Heart right ventricle (tissue), 16 donors: Measurements from ENCODE around the gene RBM33. TPM values are rescaled to one million over a fixed set of nuclear protein-coding genes. Genes with fewer than 3 reads are reported as not detected.

Experiments
- ATAC-seq, 8 donors: fragments of 200-7000 bp; cut with Tn5 transposase; one replicate each; pipeline ENCODE4 v1.9.1; 2020; ENCODE audit warnings: mild to moderate bottlenecking in 8 of 8, moderate library complexity in 8 of 8, moderate number of reproducible peaks in 1 of 8
- DNase-seq, 2 donors: peaks; one replicate each; pipeline ENCODE4 v3.0.0-alpha.2; 2020
- H3K27ac ChIP-seq, 10 donors: fragments of 200-600 bp; sonication (generic) in 2 of 10; one replicate each; pipeline versions ENCODE4 v1.5.0 to v1.8.0; 2020 to 2022; ENCODE audit warnings: mild to moderate bottlenecking in 3 of 10
- H3K27me3 ChIP-seq, 7 donors: fragments of 200-600 bp; one replicate each; pipeline ENCODE4 v1.8.0; 2021 to 2022; ENCODE audit warnings: mild to moderate bottlenecking in 2 of 7
- H3K36me3 ChIP-seq, 9 donors: fragments of 200-600 bp; sonication (generic) in 1 of 9; one replicate each; pipeline versions ENCODE4 v1.5.0 to v1.8.0; 2020 to 2022; ENCODE audit warnings: mild to moderate bottlenecking in 2 of 9
- H3K4me1 ChIP-seq, 9 donors: fragments of 200-600 bp; sonication (generic) in 1 of 9; one replicate each; pipeline versions ENCODE4 v1.5.0 to v1.8.0; 2020 to 2022; ENCODE audit warnings: mild to moderate bottlenecking in 4 of 9
- H3K4me3 ChIP-seq, 10 donors: fragments of 200-600 bp; sonication (generic) in 2 of 10; one replicate each; pipeline versions ENCODE4 v1.5.0 to v1.8.0; 2020 to 2022; ENCODE audit warnings: mild to moderate bottlenecking in 7 of 10, moderate library complexity in 2 of 10
- H3K9me3 ChIP-seq, 11 donors: fragments of 200-600 bp in 10 of 11; sonication (generic) in 2 of 11; one replicate each; pipeline versions ENCODE4 v1.5.0 to v1.8.0; 2013 to 2022; ENCODE audit warnings: mild to moderate bottlenecking in 2 of 11, control low read depth in 1 of 11, moderate library complexity in 1 of 11
- CTCF ChIP-seq, 9 donors: fragments of 200-600 bp; sonication (generic) in 2 of 9; IDR thresholded peaks; one replicate each; pipeline versions ENCODE4 v1.5.0 to v1.8.0; 2021 to 2022; ENCODE audit warnings: antibody characterized with exemption in 9 of 9, mild to moderate bottlenecking in 5 of 9, moderate library complexity in 1 of 9
- WGBS, 2 donors: extraction: QIAGEN DNeasy Blood & Tissue Kit; methylation state at CpG; one replicate each; pipeline ENCODE4 v1.1.7; 2013; ENCODE audit warnings: inconsistent platforms in 1 of 2; 5-methylcytosine and 5-hydroxymethylcytosine counted together
- intact Hi-C, 10 donors: fragments of 100-400 bp; cut with DNase I; formaldehyde crosslinking; loops; one replicate each; pipeline versions ENCODE4 v1.11.1 to v1.14.2; 2022
- polyA plus RNA-seq, 2 donors: library from polyadenylated mRNA; stranded (reverse); fragments of 200-250 nt; gene quantifications; one replicate each; pipeline ENCODE4 v1.2.3, GENCODE V29; 2013
- total RNA-seq, 10 donors: library from RNA; stranded (reverse); fragmentation: NEBNext Ultra II Directional in 3 of 10; extraction: Animal tissue kit (Norgen Biotek cat#: 25700) in 3 of 10; gene quantifications; one replicate each; pipeline versions ENCODE4 v1.2.1 to v1.2.4, GENCODE V29; 2021 to 2023
- donor health status: Arrhythmogenic right ventricular cardiomyopathy.
- donor health status: ischemic (EF 13 %, LVEDD 7.1; RV severe dilation, severe dysfunction).
- donor health status: healthy with polysubstance abuse.
- donor health status: DM: no; HTN: yes; CAD: no.
- donor health status: DM: no; HTN: no; CAD: no.
- donor health status: ischemic (EF 25% LVEDD 6.9; RV normal size, moderate dysfunction).
- donor health status: ischemic (EF 25% LVEDD 5.7; RV mildly dilated, moderate dysfunction).
- donor health status: healthy.
- donor health status: DM: yes; HTN: yes; CAD: no.
- donor health status: Ischemic cardiomyopathy.
- donor health status: ischemic (EF 35%, LVEDD 5.7; RV mildly dilated, moderate dysfunction).
- donor health status: nonischemic (EF 11% LVEDD 7.7; RV severe dilation, severe dysfunction).
- donor health status: DM: yes; HTN: yes; CAD: no.
- donor health status: PGD.
- donor health status: ischemic (EF 29% LVEDD 5.4; RV normal size, mild dysfunction).
- donor health status: nonischemic (EF 23%, LVEDD 6.1; RV moderate dilation, normal function).

The RBM33 gene
- total and polyA plus RNA-seq, 12 donors, result 9.5 to 44.6 (median 35.7) TPM

GRCh38 chr7:155800741-155801267, 156.3 kb downstream of the RBM33 start:
- H3K9me3 ChIP-seq, result no peaks in the 10 kb centered on the region
- TF ChIP-seq CTCF (IDR thresholded peaks at IDR 0.05), result no peak
- no peaks in the 10 kb centered on the region for H3K36me3 ChIP-seq
- intact Hi-C loops, result loop anchor here in 2 of 10 donors (5.0 to 10.0 kb wide), 2 partner anchors 676 to 1014 kb away; no protein-coding TSS in a partner anchor
- H3K27me3 ChIP-seq, result peaks cover 39 to 99% (median 97%) of the 10 kb centered on the region in 7 donors
- H3K4me3 ChIP-seq, result no peak overlapping the region
- ATAC-seq (no peak), DNase-seq (no peak)
- H3K27ac ChIP-seq, result no peak overlapping the region
- H3K4me1 ChIP-seq, result peaks cover 0 to 37% (median 29%) of the 10 kb centered on the region in 9 donors
- 84 to 86% methylated on average over 16 of the region's 16 CpGs for WGBS, 2 donors

GRCh38 chr7:155802291-155802690, 157.8 kb downstream of the RBM33 start:
- Histone ChIP-seq H3K4me1 (peaks cover 0 to 42% (median 31%) of the 10 kb centered on the region in 9 donors), H3K36me3 (no peaks in the 10 kb centered on the region), H3K27ac (no peak overlapping the region), H3K4me3 (no peak overlapping the region), H3K9me3 (no peaks in the 10 kb centered on the region), H3K27me3 (peaks cover 31 to 99% (median 97%) of the 10 kb centered on the region in 7 donors)
- DNase-seq (no peak), ATAC-seq (no peak)
- 30 to 43% methylated on average over 6 of the region's 6 CpGs for WGBS, 2 donors
- intact Hi-C loops, result loop anchor here in 2 of 10 donors (5.0 to 10.0 kb wide), 2 partner anchors 675 to 1013 kb away; no protein-coding TSS in a partner anchor
- no peak for TF ChIP-seq CTCF (IDR thresholded peaks at IDR 0.05)

GRCh38 chr7:155802906-155803417, 158.5 kb downstream of the RBM33 start:
- ATAC-seq (no peak), DNase-seq (no peak)
- TF ChIP-seq CTCF (IDR thresholded peaks at IDR 0.05), result no peak
- no peak overlapping the region for H3K27ac ChIP-seq
- peaks cover 0 to 46% (median 32%) of the 10 kb centered on the region in 9 donors for H3K4me1 ChIP-seq
- 2 to 5% methylated on average over 52 to 70 of the region's 70 CpGs for WGBS, 2 donors
- no peaks in the 10 kb centered on the region for H3K9me3 ChIP-seq
- intact Hi-C loops, result loop anchor here in 2 of 10 donors (5.0 to 10.0 kb wide), 2 partner anchors 674 to 1012 kb away; no protein-coding TSS in a partner anchor
- H3K27me3 ChIP-seq, result peaks cover 36 to 99% (median 97%) of the 10 kb centered on the region in 7 donors
- peak overlapping the region in 4 of 10 donors; percentile 9 to 51 (median 30) for H3K4me3 ChIP-seq
- no peaks in the 10 kb centered on the region for H3K36me3 ChIP-seq

GRCh38 chr7:155803418-155804376, 159.2 kb downstream of the RBM33 start:
- intact Hi-C loops, result loop anchor here in 2 of 10 donors (5.0 to 10.0 kb wide), 2 partner anchors 674 to 1011 kb away; no protein-coding TSS in a partner anchor
- peak overlapping the region in 9 of 10 donors; percentile 9 to 51 (median 33) for H3K4me3 ChIP-seq
- TF ChIP-seq CTCF (IDR thresholded peaks at IDR 0.05), result no peak
- peaks cover 5 to 54% (median 40%) of the 10 kb centered on the region in 9 donors for H3K4me1 ChIP-seq
- WGBS, 2 donors, result 0 to 2% methylated on average over 73 to 96 of the region's 96 CpGs
- no peaks in the 10 kb centered on the region for H3K9me3 ChIP-seq
- H3K27me3 ChIP-seq, result peaks cover 44 to 100% (median 99%) of the 10 kb centered on the region in 7 donors
- H3K36me3 ChIP-seq, result no peaks in the 10 kb centered on the region
- peak in 1 of 8 donors; percentile 21 for ATAC-seq
- no peak overlapping the region for H3K27ac ChIP-seq
- DNase-seq, result no peak
